GM21737 (cell line): ENCODE measurements around the gene IGBP1.
"Not testable (repeated sequence)": the region's sequence is repeated elsewhere in the genome, so short reads cannot be mapped to it uniquely, and the experiment has no call there.

Source experiments
- ATAC-seq: cut with Tn5 transposase; IDR thresholded peaks from one replicate; pipeline ENCODE4 v1.9.1; 2021; ENCODE audit warnings: mild to moderate bottlenecking, moderate library complexity; ENCODE audit not compliant: unreplicated experiment

IGBP1 gene

DNA sequence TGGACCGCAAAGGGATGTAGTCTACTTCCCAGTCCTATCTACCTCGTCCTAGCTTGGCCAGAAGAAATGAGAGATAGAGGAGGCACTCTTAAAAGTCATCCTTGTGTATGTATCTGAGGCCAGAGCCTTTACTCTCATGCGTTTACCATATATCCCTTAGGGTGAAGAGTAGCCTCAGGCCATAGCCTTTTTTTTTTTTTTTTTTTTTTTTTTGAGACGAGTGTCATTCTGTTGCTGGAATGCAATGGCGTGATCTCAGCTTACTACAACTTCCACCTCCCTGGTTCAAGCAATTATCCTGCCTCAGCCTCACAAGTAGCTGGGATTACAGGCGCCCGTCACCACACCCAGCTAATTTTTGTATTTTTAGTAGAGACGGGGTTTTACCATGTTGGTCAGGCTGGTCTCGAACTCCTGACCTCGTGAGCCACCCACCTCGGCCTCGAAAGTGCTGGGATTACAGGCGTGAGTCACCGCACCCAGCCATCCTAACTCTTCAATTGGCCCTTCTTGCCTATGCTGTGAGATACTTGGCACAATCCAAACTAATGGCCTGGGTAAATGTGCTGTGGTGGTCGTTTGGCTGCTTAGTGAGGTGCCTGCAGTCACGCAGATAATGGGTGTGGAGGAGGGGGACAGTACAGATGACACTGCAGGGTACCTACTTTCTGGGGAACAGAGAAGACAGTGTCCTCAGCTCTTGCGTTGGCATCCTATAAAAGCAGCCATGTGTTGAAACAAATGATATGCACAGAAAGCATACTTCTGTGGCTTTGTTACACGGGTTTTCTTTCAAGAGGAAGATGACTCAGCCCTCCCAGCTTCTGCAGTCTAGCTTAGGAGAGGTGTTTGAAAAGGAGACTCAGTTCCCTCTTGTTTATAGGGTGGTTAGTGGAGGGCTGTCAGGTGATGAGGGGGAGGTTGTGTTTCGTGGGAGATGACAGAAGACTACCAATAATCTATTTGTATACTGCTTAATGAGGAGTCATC lies 33.6 kb downstream of the IGBP1 start:
- ATAC-seq: no peak

DNA sequence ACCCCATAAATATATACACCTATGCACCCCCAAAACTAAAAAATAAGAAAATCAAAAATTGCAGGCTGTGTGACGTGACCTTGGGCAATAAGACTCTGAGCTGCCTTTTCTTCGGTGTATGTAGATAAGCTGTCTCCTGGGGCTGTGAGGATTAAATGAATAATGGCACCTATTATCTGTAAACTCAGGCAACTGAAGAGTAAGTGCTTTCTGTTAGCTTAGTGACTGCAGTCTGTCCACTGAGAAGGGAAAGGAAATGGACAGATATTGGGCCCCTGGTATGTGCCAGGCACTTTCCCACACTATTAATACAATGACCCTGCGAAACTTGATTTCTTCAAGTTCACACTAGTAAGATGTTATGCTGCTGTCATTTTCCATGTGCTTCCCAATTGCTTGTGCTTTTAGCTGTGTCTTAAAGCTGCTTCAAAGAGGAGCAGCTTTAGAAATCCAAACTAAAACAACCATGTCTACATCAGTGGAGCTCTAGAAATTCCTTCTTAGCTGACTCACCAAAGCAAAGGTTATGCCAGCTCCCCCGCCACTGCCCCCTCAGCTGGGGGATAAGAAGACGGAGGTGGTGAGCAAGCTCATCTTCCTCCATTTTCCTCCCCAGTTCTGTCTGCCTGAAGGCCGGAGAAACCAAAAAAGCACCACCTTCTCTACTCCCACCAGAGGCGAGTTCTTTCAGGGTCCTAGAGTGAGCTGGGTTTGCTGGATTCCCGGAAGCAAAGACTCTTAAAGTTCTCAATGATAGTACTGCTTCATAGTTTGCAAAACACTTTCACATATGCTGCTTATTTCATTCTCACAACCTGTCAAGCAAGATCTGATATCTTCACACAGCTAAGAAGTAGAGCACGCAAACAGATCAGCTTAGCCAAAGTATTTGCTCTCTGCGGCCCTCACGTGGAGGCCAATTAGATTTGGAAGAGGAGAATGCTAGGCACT lies 35.3 kb downstream of the IGBP1 start:
- ATAC-seq: no peak

DNA sequence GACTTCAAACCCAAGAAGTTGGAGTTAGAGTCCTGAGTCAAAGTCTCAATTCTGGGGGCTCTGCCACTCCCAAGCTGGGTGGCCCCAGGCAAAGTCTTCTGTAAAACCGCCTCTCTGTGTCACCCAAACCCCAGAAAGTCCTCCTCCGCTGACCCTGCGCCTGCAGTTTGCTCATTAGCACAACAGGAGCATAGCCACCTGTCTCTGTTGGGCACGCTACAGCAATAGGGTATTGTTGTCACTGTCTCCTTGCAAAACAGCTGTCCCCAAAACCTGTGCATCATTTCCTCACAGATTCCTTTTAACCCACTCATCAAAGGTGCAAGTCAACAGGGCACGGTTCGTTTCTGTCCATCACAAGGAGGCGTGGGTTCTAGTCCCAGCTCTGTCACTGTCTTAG lies 36.0 kb downstream of the IGBP1 start:
- ATAC-seq: no peak

DNA sequence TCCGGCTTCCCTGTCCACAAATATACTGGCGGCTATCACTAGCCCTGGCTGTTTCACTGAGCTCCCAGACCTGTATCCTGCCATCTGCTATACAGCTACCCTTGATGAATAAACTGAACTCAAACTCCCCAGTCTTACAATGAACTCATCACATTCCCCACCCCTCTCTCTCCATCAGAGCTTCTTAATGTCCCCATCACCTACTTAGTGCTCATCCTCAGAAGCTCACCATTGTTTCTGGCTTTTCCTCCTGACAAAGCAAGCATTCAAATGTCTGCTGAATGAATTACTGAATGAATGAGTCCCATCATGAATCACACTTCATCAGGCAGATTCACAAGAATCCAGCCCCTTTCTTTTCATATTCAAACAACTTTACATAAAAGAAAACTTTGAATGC lies 38.4 kb downstream of the IGBP1 start:
- no peak for ATAC-seq

DNA sequence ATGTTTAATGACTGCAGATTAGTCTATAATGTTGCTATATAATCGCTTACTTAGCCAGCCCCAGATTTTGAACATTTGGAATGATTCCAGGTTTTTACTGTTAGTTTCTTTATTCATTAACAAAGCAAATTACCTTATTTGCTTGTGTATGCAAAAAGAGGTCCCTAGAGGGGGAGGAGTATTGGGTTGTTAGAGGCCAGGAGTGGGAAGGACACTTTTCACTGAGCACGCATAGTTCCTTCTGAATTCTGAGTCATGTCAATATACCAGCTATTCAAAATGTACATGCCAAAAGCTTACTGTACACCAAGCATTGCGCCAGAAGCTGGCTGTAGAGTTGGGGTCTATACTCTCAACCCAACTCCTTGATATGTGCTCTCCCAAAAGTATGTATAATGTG lies 39.0 kb downstream of the IGBP1 start:
- ATAC-seq: no peak

DNA sequence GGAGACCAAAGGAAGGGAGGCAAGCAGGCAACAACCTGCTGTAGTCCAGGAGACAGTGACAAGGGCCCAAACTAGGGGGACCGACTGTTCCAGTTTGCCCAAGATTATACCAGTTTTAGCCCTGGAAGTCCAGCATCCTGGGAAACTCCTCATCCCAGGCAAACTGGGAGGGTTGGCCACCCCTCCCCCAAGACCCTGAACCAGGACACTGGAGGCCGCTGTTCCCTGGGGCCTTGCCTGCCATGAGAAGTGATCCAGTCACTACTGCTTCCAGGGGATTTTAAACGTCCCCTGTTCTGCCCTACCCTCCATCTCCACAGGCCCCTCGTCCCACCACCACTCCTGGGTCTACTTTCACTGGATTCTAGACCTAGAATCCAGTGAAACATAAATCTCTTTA lies 39.7 kb downstream of the IGBP1 start:
- no peak for ATAC-seq

DNA sequence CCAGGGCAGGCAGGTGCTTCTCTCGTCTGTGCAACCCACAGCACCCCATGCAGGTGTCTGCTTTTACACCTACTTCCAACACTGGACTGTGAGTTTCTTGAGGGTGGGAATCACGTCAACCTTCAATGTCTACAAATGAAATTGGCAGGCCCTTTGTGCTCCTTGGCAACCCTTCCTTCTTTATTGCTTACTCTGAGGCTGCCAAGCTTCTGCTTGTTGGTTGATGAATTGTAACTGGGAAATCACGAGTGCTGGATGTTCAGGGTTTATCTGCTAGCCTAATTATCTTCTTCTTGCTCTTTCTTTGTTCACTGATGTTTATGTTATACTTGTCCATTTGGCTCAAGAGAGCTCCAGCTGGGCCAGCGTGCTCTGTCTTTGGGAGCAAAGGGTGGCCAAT lies 41.5 kb downstream of the IGBP1 start:
- ATAC-seq: no peak

DNA sequence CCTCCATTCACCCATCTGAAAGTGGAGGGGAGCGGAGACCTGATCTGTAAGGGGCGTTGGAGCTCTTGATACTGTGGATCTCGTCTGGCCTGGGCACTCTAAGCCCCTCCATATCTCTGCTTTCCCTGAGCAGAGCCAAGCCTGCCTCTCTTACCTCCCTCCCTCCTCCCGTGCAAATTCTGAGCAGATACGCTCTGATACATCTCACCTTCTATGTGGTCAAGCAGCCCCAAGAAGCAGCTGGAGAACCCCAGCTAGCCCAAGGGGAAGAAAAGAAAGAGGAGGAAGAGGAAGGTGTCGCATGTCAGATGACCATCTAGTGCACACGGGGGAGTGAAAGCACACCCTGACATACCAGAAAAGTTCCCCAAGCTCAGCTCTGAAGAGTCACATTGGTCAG lies 42.1 kb downstream of the IGBP1 start:
- ATAC-seq: peak; percentile 59

DNA sequence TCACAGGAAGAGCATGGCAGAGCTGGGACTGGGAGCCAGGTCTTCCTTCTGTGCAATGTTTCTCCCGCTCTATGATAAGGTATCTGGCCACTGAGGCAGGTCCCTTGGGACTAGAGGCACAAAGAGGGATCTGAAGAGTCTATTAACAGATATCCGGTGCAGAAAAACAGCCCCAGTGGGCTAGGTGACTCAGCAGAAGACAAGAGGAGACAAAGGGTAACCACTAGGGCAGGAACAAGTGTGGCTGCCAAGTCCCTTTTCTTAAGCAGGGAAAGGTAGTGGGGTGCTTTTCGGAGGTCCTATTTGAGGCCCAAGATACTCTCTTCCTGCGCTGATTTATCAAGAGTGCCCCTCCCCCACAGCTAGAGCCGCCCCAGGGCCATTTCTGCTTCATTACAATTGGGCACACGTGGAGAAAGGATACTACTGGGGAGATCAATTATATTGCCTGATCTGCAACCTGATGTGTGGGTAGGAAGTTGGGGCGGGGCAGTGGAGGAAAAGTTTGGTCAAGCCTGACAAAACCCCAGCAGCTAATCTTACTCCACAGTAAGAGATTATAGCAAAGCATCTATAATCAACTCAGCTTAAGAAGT lies 43.8 kb downstream of the IGBP1 start, which contains the start of gene DGAT2L6:
DGAT2L6 (plus strand) TSS at position 546 of the 596 bp plus-strand sequence. CDS start 100 bp downstream, outside the sequence.
- peak; percentile 72 for ATAC-seq

DNA sequence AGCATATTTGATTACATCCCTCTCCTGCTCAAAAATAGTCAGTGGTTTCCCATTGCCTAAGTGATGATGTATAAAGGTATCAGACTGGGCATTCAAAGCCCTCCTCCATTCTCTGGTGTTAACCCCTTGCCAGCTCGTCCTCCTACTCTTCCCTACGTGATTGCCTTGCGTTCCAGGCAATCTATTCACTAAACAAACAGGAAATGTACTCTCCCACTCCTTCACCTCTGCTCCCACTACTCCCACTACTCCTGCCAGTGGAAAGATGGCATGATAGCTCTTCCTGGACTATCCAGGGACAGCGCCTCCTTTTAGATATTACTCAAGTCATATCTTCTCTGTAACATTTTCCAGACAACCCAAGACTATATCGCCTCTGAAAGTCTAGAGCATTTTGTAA lies 49.8 kb downstream of the IGBP1 start:
- ATAC-seq: no peak

DNA sequence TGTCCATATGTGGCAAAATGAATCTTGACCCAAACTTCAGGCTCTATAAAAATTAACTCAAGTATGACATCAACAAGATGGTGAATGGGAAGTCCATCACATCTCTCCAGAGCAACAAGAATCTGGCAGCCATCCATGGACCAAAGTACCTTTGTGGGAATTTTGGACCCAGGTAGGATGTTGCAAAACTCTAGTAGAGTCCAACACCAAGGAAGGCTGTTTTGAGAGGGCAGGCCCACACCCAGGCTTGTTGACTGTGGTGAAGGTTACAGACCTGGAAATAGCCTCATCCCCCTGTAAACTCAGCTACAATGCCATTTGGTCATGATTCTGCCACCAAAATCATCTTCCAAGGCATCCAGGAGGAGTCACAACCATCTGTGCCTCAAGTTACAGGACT lies 57.0 kb downstream of the IGBP1 start:
- no peak for ATAC-seq

DNA sequence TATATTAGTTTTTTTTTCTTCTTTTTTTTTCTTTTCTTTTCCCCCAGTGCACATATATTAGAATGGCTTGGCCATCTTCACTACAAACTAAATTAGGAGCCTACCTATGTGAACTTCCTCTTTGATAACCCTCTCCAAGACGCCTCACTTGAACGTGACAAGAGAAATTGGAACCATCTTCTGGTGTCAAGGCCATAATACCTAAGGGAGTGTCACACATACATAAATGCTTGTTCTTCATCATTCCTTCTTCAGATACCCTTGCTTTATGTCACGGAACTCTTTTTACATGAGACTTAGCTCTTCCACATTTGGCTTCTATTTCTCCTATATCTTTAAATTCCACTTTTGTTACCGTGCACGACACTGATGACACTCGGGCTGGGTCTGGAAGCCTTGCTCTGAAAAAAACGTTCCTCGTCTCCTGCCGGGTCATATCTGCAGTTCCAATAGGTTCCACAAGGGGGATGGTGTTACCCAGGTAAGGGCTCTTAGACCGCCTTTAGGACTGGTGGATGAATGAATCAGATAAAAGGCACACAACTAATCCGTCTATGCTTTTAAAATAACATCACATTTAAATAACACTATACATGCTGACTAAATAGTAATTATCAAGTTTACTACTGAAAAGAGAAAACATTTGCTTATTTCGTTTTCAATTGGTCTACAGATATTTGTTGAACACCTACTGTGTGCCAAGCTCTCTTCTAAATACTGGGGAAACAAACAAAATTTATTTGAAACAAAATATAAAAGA lies 63.9 kb downstream of the IGBP1 start:
- ATAC-seq: peak; percentile 62

DNA sequence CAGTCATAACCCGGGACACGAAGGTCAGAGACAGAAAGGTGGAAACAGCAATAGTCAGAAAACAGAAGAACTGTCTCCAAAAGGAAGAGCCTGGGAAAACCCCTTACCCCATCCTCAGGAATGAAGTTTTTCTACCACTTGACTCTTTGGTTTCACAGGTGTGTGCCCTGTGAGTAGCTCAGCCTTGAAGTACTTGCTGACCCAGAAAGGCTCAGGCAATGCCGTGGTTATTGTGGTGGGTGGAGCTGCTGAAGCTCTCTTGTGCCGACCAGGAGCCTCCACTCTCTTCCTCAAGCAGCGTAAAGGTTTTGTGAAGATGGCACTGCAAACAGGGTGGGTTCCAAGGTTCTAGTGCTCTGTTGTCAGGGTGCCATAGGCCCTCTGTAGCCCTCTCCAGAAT lies 68.5 kb downstream of the IGBP1 start:
- no peak for ATAC-seq

DNA sequence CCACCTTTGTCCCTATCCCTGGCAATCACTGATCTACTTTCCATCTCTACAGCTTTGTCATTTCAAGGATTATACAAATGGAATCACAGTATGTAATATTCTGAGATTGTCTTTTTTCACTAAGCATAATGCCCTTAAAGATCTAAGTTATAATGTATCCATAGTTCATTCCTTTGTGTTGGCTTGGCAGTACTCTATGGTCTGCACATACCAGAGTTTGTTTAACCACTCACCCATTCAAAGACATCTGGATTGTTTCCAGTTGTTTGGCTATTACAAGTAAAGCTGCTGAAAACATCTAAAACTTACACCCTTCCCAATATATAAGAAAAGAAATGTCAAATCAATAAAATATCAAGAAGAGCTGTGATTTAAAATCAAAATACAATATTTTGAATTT lies 75.2 kb downstream of the IGBP1 start:
- ATAC-seq: no peak

DNA sequence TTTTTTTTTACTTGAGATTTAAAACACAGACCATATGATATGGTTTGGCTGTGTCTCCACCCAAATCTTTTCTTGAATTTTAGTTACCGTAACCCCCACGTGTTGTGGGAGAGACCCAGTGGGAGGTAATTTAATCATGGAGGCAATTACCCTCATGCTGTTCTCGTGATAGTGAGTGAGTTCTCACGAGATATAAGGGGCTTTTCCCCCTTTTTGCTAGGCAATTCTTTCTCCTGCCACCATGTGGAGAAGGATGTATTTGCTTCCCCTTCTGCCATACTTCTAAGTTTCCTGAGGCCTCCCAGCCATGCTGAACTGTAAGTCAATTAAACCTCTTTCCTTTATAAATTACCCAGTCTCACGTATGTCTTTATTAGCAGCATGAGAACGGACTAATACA lies 76.3 kb downstream of the IGBP1 start:
- ATAC-seq: not testable (repeated sequence)
